ENCODE data around the gene TEX29. TPM values are rescaled to one million over a fixed set of nuclear protein-coding genes. Genes with fewer than 3 reads are reported as not detected.

The TEX29 gene
- not detected for total RNA-seq

GRCh38 chr13:111319998-111320911 is at the start of gene TEX29:
TSS of gene TEX29 (plus strand) at chr13:111320642. CDS start at chr13:111320891, 249 bp downstream.

Other genes starting within 250 kb of the TEX29 start
- 180 TPM for gene ARHGEF7, start 205.3 kb upstream of the TEX29 start, total RNA-seq